HT1080 (cell line): ENCODE results near the gene ZFP91. TPM values are rescaled to one million over a fixed set of nuclear protein-coding genes. Genes with fewer than 3 reads are reported as not detected.

Experiments
- DNase-seq: peaks from one replicate; pipeline ENCODE4 v3.0.0-alpha.2; 2015; ENCODE audit warnings: low read depth
- total RNA-seq: library from RNA; depleted of rRNA; stranded (reverse); fragments of >200 nt; shearing (Covaris generic); gene quantifications from 2 replicates; pipeline ENCODE4 v1.2.3, GENCODE V29; 2014

Gene ZFP91
- total RNA-seq, 1 experiment from 2014 or later: 41.3 TPM

- DNase-seq: no peak
These were observed 49.6 kb downstream of the ZFP91 start for GRCh38 chr11:58628446-58628845.

GRCh38 chr11:58629857-58630256, 51.0 kb downstream of the ZFP91 start:
- DNase-seq: peak; percentile 29

- DNase-seq: no peak
These were observed 52.5 kb downstream of the ZFP91 start for GRCh38 chr11:58631378-58631777.

DNA sequence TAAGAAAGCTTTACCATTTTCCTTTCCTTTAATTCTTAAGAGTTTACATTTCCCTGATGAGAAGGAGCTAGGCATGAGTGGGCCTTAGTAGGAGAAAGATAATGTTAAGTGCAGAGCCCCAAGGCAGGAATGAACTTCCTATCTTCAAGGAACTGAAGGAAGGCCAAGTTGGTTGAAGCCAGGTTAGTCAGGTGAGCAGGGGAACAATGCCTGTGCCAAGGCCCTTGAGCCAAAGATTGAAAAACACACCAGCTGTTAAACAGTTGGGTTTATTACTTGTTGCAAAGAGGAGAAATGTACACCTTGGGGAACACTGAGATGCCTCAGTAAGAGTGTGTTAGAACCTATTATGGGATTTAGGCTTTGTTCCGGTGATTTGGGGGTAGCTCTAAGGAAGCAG, 53.6 kb downstream of the ZFP91 start:
- DNase-seq: no peak

GRCh38 chr11:58636587-58636986, 57.7 kb downstream of the ZFP91 start:
- no peak for DNase-seq

- no peak for DNase-seq
These were observed 58.5 kb downstream of the ZFP91 start for GRCh38 chr11:58637371-58637770.

DNA sequence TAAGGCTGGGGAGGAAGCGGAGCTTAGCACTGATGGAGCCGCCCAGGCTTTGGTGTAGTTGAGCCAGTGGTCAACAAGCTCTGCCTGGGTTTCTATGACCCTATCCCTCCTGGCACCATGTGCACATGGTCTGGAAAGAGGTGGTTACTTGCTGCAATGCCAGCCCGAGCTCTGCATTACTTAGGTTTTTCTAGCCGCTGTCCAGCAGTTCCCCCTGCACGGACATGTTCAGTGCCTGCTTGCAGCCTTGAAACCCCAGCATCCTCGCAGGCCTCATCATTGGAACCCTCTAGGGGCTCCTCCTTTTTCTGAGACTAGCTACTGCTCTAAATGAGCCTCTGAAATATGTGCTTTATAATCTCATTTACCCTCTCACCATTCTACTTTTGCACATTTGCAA, 60.2 kb downstream of the ZFP91 start:
- DNase-seq: no peak

DNA sequence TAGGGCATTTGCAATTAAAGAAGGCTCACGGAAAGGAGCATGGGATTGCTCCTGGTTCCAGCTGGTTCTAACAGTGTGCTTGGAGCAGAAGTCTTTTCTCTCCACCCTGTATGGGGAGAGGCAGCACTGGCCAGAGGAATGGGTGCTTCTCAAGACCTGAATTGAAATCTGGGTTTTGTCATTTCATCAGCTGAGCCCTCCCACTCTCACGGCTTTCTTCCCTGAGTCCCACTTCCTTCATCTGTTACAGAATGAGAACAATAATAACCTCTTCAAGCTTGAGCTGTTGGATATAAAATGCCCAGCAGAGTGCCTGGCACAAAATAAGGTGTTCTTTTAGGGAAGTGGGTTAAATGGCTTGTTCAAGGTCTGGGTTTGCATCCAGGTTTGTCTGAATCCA, 60.8 kb downstream of the ZFP91 start:
- DNase-seq: no peak

DNA sequence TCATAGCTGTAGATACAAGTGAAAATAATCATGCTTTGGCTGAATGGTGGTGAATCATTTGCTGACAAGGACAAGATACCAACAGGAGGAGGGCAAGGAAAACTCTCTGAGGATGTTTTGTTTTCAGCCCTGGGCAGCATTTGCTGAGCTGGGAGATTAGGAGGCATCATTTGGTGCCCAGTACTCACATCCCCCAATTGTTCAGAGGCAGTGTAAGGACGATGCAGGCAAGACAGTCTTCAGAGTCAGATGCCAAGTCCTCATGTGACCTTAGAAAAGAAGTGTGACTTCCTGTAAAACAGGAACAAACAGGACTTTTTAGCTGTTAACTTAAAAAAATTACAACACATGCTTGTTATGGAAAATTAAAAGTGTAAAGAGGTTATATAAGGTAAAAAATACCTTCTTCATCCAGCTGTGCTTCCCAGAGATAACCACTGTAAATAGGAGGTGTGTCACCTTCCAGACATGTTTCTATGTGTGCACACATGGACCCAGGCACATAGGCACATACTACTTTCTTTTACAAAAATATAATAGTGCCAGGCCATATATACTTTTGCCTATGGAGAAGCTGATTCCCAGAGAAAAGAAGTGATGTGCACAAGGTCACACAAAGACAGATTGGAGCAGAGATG, 61.6 kb downstream of the ZFP91 start:
- no peak for DNase-seq

GRCh38 chr11:58641341-58641740, 62.5 kb downstream of the ZFP91 start:
- no peak for DNase-seq

GRCh38 chr11:58641803-58642581, 63.1 kb downstream of the ZFP91 start:
- no peak for DNase-seq

DNA sequence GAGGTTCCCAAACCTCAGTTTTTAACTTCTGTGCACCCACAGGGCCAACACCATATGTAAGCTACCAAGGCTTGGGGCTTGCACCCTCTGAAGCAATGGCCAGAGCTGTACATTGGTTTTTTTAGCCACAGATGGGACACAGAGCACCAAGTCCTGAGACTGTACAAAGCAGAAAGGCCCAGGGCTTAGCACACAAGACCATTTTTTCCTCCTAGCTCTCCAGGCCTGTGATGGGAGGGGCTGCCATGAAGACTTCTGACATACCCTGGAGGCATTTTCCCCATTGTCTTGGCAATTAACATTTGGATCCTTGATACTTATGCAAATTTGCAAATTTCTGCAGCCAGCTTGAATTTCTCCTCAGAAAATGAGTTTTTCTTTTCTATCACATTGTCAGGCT, 67.0 kb downstream of the ZFP91 start:
- DNase-seq: no peak

GRCh38 chr11:58647141-58647699, 68.4 kb downstream of the ZFP91 start:
- DNase-seq: no peak

DNA sequence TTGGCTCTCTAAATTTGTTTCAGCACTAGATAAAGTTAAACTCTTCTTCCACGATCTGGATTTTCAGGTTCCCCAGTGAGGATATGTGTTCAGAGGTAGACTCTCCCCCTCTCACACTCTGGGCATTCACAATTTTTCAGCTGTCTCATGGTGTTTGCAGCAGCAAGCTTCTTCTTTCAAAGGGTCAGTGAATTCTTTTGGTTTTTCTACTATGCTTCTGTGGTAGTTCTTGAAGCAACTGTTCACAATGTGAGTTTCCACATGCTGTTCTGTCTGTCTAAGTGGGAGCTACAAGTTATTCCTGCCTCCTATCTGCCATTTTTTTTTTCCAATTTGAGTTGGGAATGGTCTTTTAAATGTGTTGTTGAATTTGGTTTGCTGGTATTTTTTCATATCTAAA, 69.0 kb downstream of the ZFP91 start:
- DNase-seq: no peak

DNA sequence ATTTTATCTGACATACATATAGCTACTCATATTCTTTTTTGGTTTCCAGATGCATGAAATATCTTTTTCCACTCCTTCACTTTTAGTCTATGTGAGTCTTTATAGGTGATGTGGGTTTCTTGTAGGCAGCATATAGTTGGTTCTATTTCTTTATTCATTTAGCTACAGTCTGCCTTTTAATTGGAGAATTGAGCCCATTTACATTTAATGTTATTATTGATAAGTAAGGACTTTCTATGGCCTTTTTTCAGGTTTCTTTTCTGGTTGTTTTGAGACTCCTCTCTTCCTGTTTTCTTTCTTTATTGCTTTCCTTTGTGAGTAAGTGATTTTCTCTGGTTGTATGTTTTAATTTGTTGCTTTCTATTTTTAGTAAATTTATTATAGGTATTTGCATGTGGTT, 70.8 kb downstream of the ZFP91 start:
- DNase-seq: no peak

DNA sequence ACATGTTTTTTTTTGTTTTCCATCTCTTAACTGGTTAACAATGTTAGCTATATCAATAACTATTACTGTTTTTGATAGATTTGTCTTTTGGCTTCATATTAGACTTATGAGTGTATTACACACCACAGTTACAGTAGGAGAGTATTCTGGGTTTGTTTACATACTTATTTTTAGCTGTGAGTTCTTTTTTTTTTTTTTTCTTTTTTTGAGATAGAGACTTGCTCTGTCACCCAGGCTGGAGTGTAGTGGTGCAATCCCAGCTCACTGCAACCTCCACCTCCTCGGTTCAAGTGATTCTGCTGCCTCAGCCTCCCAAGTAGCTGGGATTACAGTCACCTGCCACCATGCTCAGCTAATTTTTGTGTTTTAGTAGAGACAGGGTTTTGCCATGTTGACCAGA, 71.6 kb downstream of the ZFP91 start:
- no peak for DNase-seq

GRCh38 chr11:58652726-58653280, 73.9 kb downstream of the ZFP91 start:
- no peak for DNase-seq

GRCh38 chr11:58654079-58654907, 75.4 kb downstream of the ZFP91 start:
- peak; percentile 66 for DNase-seq

DNA sequence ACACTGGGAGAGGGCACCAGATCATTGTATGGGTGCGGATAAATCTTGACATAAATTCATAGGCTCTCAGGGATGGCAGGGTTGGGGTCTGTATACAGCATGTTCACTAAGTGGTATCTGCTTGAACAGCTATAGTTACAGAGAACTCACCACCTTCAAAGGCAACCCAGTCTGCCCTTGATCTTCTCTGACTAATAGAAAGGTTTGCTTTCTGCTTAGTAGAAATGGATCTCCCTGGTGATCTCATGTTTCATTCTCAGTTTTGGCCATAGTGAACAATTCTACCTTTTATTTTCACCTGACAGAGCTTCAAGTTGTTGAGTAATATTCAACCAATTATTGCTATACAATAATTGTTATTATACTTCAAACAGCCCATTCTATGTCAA, 76.0 kb downstream of the ZFP91 start:
- DNase-seq: no peak

GRCh38 chr11:58656348-58656747, 77.5 kb downstream of the ZFP91 start:
- no peak for DNase-seq

DNA sequence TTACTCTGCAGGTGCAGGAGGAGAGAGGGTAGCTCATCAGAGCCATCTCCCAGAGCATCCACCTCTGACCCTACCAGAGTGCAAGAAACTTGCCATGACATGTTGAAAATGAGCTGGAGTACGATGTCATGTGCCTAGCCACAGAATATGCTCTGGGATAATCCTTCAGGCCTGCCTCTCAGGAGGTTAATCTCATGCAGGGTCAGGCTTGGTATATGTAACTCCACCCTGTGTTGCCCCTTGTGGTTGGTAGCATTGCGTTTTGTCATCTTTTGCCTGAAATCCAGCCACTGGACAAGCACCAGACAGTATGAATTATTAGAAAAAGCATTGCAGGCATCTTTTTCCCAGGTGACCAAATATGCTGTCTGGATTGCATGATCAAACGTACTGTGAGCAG, 79.8 kb downstream of the ZFP91 start:
- DNase-seq: no peak

DNA sequence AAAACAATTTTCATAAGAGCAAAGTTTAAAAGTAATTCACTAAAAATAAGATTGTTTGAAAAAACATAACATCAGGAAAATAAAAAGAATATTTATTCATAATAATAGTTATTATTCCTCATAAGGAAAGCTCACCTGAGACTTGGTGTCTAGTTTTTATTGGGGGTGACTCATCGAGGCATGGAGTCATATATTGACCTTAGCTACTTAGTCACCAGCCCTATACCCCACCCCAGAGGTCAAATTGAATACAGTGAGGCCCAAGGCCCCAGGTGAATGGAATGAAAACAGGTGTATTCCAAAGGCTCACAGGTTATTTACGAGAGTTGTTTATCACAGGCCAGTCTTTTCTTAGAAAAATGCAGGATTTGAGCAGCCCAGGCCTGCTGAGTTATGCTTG, 80.5 kb downstream of the ZFP91 start:
- DNase-seq: peak; percentile 23
